HCT116 (cell line): ENCODE results near the gene C2CD2. TPM values are rescaled to one million over a fixed set of nuclear protein-coding genes. Genes with fewer than 3 reads are reported as not detected.

Experiments
- ATAC-seq: fragments of 200-7000 bp; cut with Tn5 transposase; 2 replicates; pipeline ENCODE4 v1.9.1; 2020; ENCODE audit warnings: mild to moderate bottlenecking, moderate library complexity
- BruUV-seq: library from RNA; stranded (reverse); fragments of 400-500 nt; replicated peaks from 2 replicates; lab custom pipeline; 2021; lab: Mats Ljungman, UMichigan
- CTCF ChIA-PET: fragments of 300-600 bp; sonication (Branson Sonifier 250); formaldehyde crosslinking; loops from one replicate; lab custom pipeline; 2021; ENCODE audit warnings: antibody characterized with exemption; lab: Charles Lee
- POLR2A ChIA-PET: fragments of 300-600, 350-600 bp; sonication (Branson Sonifier 250); formaldehyde crosslinking; loops from one replicate; lab custom pipeline; 2021; ENCODE audit warnings: antibody characterized with exemption; lab: Charles Lee
- RAD21 ChIA-PET, 2 experiments: fragments of 300-600 bp; sonication (Branson Sonifier 250); formaldehyde crosslinking; loops; one replicate each; lab custom pipeline; 2023; ENCODE audit warnings: low total read pairs in 2 of 2; ENCODE audit not compliant: uncharacterized antibody in 2 of 2, unreplicated experiment in 2 of 2, low non-redundant PET in 1 of 2; lab: Charles Lee
- DNase-seq: peaks from one replicate; pipeline ENCODE4 v3.0.0-alpha.2; 2010; ENCODE audit warnings: low read depth, low spot score
- H2AFZ ChIP-seq: fragments of 200-600 bp; shearing (Covaris generic), sonication (generic); 2 replicates; pipeline ENCODE4 v1.6.1; 2017; ENCODE audit warnings: low read depth, mixed run types, mixed read lengths, antibody characterized with exemption, low read length; ENCODE audit not compliant: poor library complexity, severe bottlenecking
- H3K27ac ChIP-seq: 2 replicates; pipeline ENCODE4 v1.5.1; 2012; ENCODE audit warnings: low read depth, low read length
- H3K27me3 ChIP-seq: fragments of 200-600 bp; sonication (generic); 2 replicates; pipeline ENCODE4 v1.6.1; 2016; ENCODE audit warnings: mixed run types, low read length, mixed read lengths; ENCODE audit not compliant: insufficient read depth
- H3K36me3 ChIP-seq, 2 experiments: fragments of 200-500 bp in 1 of 2; fragments of 200-600 bp in 1 of 2; sonication (Bioruptor generic) in 1 of 2; sonication (generic) in 1 of 2; 2 replicates each; pipeline versions ENCODE4 v1.5.1 to v1.6.1; 2014 to 2016; ENCODE audit warnings: low read length in 2 of 2, inconsistent platforms in 1 of 2, mixed read lengths in 1 of 2, mixed run types in 1 of 2; ENCODE audit not compliant: insufficient read depth in 2 of 2, control insufficient read depth in 1 of 2
- H3K4me1 ChIP-seq, 2 experiments: fragments of 200-600 bp in 1 of 2; sonication (generic) in 1 of 2; 2 replicates each; pipeline versions ENCODE4 v1.5.1 to v1.6.1; 2012 to 2017; ENCODE audit warnings: low read length in 2 of 2, inconsistent platforms in 1 of 2, mild to moderate bottlenecking in 1 of 2, mixed read lengths in 1 of 2, mixed run types in 1 of 2, moderate library complexity in 1 of 2; ENCODE audit not compliant: insufficient read depth in 2 of 2, control insufficient read depth in 1 of 2
- H3K4me2 ChIP-seq: fragments of 200-600 bp; sonication (generic); 2 replicates; pipeline ENCODE4 v1.6.1; 2017; ENCODE audit warnings: mixed run types, low read length, mixed read lengths
- H3K4me3 ChIP-seq, 2 experiments: fragments of 200-600 bp in 1 of 2; sonication (generic) in 1 of 2; replicated peaks in 1 of 2; 2 replicates each; pipeline ENCODE4 v1.5.1; 2011 to 2016; ENCODE audit warnings: low read length in 2 of 2, control low read depth in 1 of 2, low read depth in 1 of 2, mild to moderate bottlenecking in 1 of 2, mixed read lengths in 1 of 2, mixed run types in 1 of 2
- H3K79me2 ChIP-seq: fragments of 200-600 bp; sonication (generic); 2 replicates; pipeline ENCODE4 v1.6.1; 2017; ENCODE audit warnings: mild to moderate bottlenecking, mixed run types, low read length, moderate library complexity, mixed read lengths; ENCODE audit not compliant: insufficient read depth
- H3K9ac ChIP-seq: fragments of 200-600 bp; sonication (generic); 2 replicates; pipeline ENCODE4 v1.6.1; 2016; ENCODE audit warnings: low read length, mixed read lengths
- H3K9me2 ChIP-seq: fragments of 200-600 bp; sonication (generic), shearing (Covaris generic); 2 replicates; pipeline ENCODE4 v1.6.1; 2017; ENCODE audit warnings: mixed run types, mild to moderate bottlenecking, moderate library complexity; ENCODE audit not compliant: insufficient read depth
- H3K9me3 ChIP-seq, 2 experiments: fragments of 200-500 bp in 1 of 2; fragments of 200-600 bp in 1 of 2; sonication (Bioruptor generic) in 1 of 2; sonication (generic) in 1 of 2; 2 replicates each; pipeline ENCODE4 v1.6.1; 2014 to 2017; ENCODE audit warnings: low read length in 2 of 2, mixed read lengths in 2 of 2, inconsistent platforms in 1 of 2, low read depth in 1 of 2, mild to moderate bottlenecking in 1 of 2, mixed run types in 1 of 2, moderate library complexity in 1 of 2; ENCODE audit not compliant: control insufficient read depth in 1 of 2, insufficient read depth in 1 of 2
- H4K20me1 ChIP-seq: fragments of 200-600 bp; sonication (generic), shearing (Covaris generic); 2 replicates; pipeline ENCODE4 v1.6.1; 2017; ENCODE audit warnings: mixed run types, mild to moderate bottlenecking, moderate library complexity; ENCODE audit not compliant: insufficient read depth
- CBX3 ChIP-seq: IDR thresholded peaks from 2 replicates; pipeline ENCODE4 v1.6.1; 2012; ENCODE audit warnings: low read depth
- CEBPB ChIP-seq: IDR thresholded peaks from 2 replicates; pipeline ENCODE4 v1.6.1; 2012; ENCODE audit warnings: low read depth
- ELF1 ChIP-seq: IDR thresholded peaks from 2 replicates; pipeline ENCODE4 v1.6.1; 2012; ENCODE audit warnings: low read depth, borderline replicate concordance
- EZH2 ChIP-seq: fragments of 200-600 bp; sonication (generic); IDR thresholded peaks from 2 replicates; pipeline ENCODE4 v1.6.1; 2017; ENCODE audit warnings: antibody characterized with exemption, mixed run types
- FOSL1 ChIP-seq: IDR thresholded peaks from 2 replicates; pipeline ENCODE4 v1.6.1; 2012; ENCODE audit warnings: low read depth
- JUND ChIP-seq: IDR thresholded peaks from 2 replicates; pipeline ENCODE4 v1.6.1; 2012
- MAX ChIP-seq: IDR thresholded peaks from 2 replicates; pipeline ENCODE4 v1.6.1; 2012
- POLR2A ChIP-seq: IDR thresholded peaks from 2 replicates; pipeline ENCODE4 v1.7.0; 2011; ENCODE audit warnings: borderline replicate concordance; ENCODE audit not compliant: insufficient read depth, insufficient read length; ENCODE audit errors: extremely low read depth
- POLR2AphosphoS5 ChIP-seq: IDR thresholded peaks from 2 replicates; pipeline ENCODE4 v1.6.1; 2011; ENCODE audit warnings: mild to moderate bottlenecking, low read depth, low read length, moderate library complexity
- RAD21 ChIP-seq: IDR thresholded peaks from 2 replicates; pipeline ENCODE4 v1.6.1; 2012; ENCODE audit warnings: low read depth, mild to moderate bottlenecking
- REST ChIP-seq: IDR thresholded peaks from 2 replicates; pipeline ENCODE4 v1.6.1; 2012; ENCODE audit warnings: low read depth
- SIN3A ChIP-seq: IDR thresholded peaks from 2 replicates; pipeline ENCODE4 v1.6.1; 2012; ENCODE audit warnings: low read depth
- TCF7L2 ChIP-seq: IDR thresholded peaks from 2 replicates; pipeline ENCODE4 v1.7.0; 2011; ENCODE audit warnings: borderline replicate concordance, inconsistent platforms; ENCODE audit not compliant: insufficient read depth, insufficient read length; ENCODE audit errors: extremely low read depth
- ZBTB33 ChIP-seq: IDR thresholded peaks from 2 replicates; pipeline ENCODE4 v1.6.1; 2011; ENCODE audit warnings: mild to moderate bottlenecking, low read length, moderate library complexity; ENCODE audit not compliant: insufficient replicate concordance; ENCODE audit errors: extremely low read depth
- ZFX ChIP-seq: fragments of 450-650 bp; IDR thresholded peaks from 2 replicates; pipeline ENCODE4 v1.6.1; 2017
- intact Hi-C: fragments of 100-400 bp; cut with micrococcal nuclease; formaldehyde crosslinking; loops from 2 replicates; pipeline ENCODE4 v1.10.0; 2022
- total RNA-seq: library from RNA; stranded (reverse); gene quantifications from one replicate; pipeline ENCODE4 v1.2.1, GENCODE V29; 2021; ENCODE audit not compliant: unreplicated experiment
- TF ChIP-seq, protein P1 (sequence below), 3 experiments: fragments of 200-600 bp in 1 of 3; sonication (generic) in 1 of 3; IDR thresholded peaks in 2 of 3; conservative IDR thresholded peaks in 1 of 3; 2 replicates each; pipeline ENCODE4 v1.5.1; 2012 to 2017; ENCODE audit warnings: low read depth in 2 of 3, low read length in 2 of 3, antibody characterized with exemption in 1 of 3, borderline replicate concordance in 1 of 3, control low read depth in 1 of 3, mild to moderate bottlenecking in 1 of 3, mixed read lengths in 1 of 3, mixed run types in 1 of 3, moderate library complexity in 1 of 3; ENCODE audit not compliant: insufficient read depth in 1 of 3

The C2CD2 gene
- total RNA-seq, 1 experiment from 2014 or later = 22.0 TPM

GRCh38 chr21:41926807-41927171, 27.0 kb downstream of the C2CD2 start:
- ChIA-PET RAD21 (no interaction called here), POLR2A (no interaction called here), CTCF (interaction anchor here (0.9 kb wide), 1 partner anchor 191 kb away, joined by 3 read pairs; no protein-coding TSS in a partner anchor)
- no peaks in the 10 kb centered on the region for H3K9me3 ChIP-seq
- no peak overlapping the region for H3K4me3 ChIP-seq
- intact Hi-C loops = no loop called here
- H3K9me2 ChIP-seq = no peaks in the 10 kb centered on the region
- no TSS peak for BruUV-seq
- no peak overlapping the region for H3K9ac ChIP-seq
- ATAC-seq (no peak), DNase-seq (no peak)
- H3K4me2 ChIP-seq = no peak overlapping the region
- no peak overlapping the region for H3K27ac ChIP-seq
- H2AFZ ChIP-seq = no peak overlapping the region
- H4K20me1 ChIP-seq = no peaks in the 10 kb centered on the region
- peaks cover 12 to 17% of the 10 kb centered on the region in 2 experiments for H3K4me1 ChIP-seq
- H3K36me3 ChIP-seq = no peaks in the 10 kb centered on the region; a peak in 1 of 4 replicates
- no peaks in the 10 kb centered on the region for H3K27me3 ChIP-seq
- TF ChIP-seq TCF7L2 (no peak), ELF1 (no peak), EZH2 (no peak), CBX3 (no peak), POLR2A (no peak), JUND (no peak), REST (no peak), RAD21 (no peak), ZBTB33 (no peak), FOSL1 (no peak), CEBPB (no peak), MAX (no peak), POLR2AphosphoS5 (no peak), SIN3A (no peak), ZFX (no peak)
- TF ChIP-seq, protein P1, sequence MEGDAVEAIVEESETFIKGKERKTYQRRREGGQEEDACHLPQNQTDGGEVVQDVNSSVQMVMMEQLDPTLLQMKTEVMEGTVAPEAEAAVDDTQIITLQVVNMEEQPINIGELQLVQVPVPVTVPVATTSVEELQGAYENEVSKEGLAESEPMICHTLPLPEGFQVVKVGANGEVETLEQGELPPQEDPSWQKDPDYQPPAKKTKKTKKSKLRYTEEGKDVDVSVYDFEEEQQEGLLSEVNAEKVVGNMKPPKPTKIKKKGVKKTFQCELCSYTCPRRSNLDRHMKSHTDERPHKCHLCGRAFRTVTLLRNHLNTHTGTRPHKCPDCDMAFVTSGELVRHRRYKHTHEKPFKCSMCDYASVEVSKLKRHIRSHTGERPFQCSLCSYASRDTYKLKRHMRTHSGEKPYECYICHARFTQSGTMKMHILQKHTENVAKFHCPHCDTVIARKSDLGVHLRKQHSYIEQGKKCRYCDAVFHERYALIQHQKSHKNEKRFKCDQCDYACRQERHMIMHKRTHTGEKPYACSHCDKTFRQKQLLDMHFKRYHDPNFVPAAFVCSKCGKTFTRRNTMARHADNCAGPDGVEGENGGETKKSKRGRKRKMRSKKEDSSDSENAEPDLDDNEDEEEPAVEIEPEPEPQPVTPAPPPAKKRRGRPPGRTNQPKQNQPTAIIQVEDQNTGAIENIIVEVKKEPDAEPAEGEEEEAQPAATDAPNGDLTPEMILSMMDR (IDR thresholded peaks at IDR 0.05 in 2 of 3, conservative IDR thresholded peaks at IDR 0.05 in 1 of 3; ENCODE audit: borderline replicate concordance in 1 of 3, insufficient read depth in 1 of 3, low read depth in 2 of 3, low read length in 2 of 3) = no peak
- H3K79me2 ChIP-seq = peaks cover 13% of the 10 kb centered on the region; the same call in 1 of the 2 replicates
